Naive thymus-derived CD8-positive, alpha-beta T cell (primary cell): ENCODE data around the gene NCK2. TPM values are rescaled to one million over a fixed set of nuclear protein-coding genes. Genes with fewer than 3 reads are reported as not detected.

Experiments used
- ATAC-seq, 2 donors: fragments of 150-1000 bp; cut with Tn5 transposase in 1 of 2; sonication (Bioruptor Pico), chemical (Tn5 transposase) in 1 of 2; 1 replicate in 1 of 2; 2 replicates in 1 of 2; pipeline ENCODE4 v1.10.0; 2021; ENCODE audit warnings: mild to moderate bottlenecking in 2 of 2, moderate library complexity in 2 of 2
- POLR2A ChIA-PET: fragments of 350-600 bp; sonication (Branson Sonifier 250); formaldehyde crosslinking; loops from one replicate; lab custom pipeline; 2021; ENCODE audit warnings: antibody characterized with exemption; lab: Charles Lee
- DNase-seq, 10 donors: peaks; one replicate each; pipeline versions ENCODE4 v3.0.0 to v3.0.0-alpha.2; 2020 to 2022
- H3K27ac Mint-ChIP-seq, 10 donors: one replicate each; pipeline ENCODE4 v1.8.0; 2020 to 2022; ENCODE audit warnings: mild to moderate bottlenecking in 10 of 10, mixed read lengths in 10 of 10, moderate library complexity in 4 of 10, inconsistent platforms in 1 of 10
- H3K27me3 Mint-ChIP-seq, 5 donors: one replicate each; pipeline ENCODE4 v1.8.0; 2021 to 2022; ENCODE audit warnings: mixed read lengths in 5 of 5
- H3K36me3 Mint-ChIP-seq, 3 donors: one replicate each; pipeline ENCODE4 v1.8.0; 2020 to 2022; ENCODE audit warnings: mixed read lengths in 3 of 3, mild to moderate bottlenecking in 2 of 3, inconsistent platforms in 1 of 3
- H3K4me1 Mint-ChIP-seq, 4 donors: one replicate each; pipeline ENCODE4 v1.8.0; 2021 to 2022; ENCODE audit warnings: mixed read lengths in 4 of 4
- H3K4me3 Mint-ChIP-seq, 10 donors: one replicate each; pipeline ENCODE4 v1.8.0; 2020 to 2022; ENCODE audit warnings: mild to moderate bottlenecking in 10 of 10, mixed read lengths in 10 of 10, moderate library complexity in 6 of 10, inconsistent platforms in 1 of 10
- H3K9me3 Mint-ChIP-seq, 9 donors: one replicate each; pipeline ENCODE4 v1.8.0; 2020 to 2022; ENCODE audit warnings: mixed read lengths in 9 of 9, mild to moderate bottlenecking in 3 of 9, inconsistent platforms in 1 of 9, moderate library complexity in 1 of 9
- polyA plus RNA-seq, 3 donors: library from polyadenylated mRNA; unstranded; fragments of 300-500 nt; fragmentation: Illumina TruSeq; gene quantifications; one replicate each; pipeline ENCODE4 v1.2.3, GENCODE V29; 2021
- total RNA-seq, 8 experiments: library from RNA in 2 of 8; stranded (reverse) in 2 of 8; gene quantifications; one replicate each; pipeline ENCODE4 v1.2.3 and lab custom pipeline; 2021 to 2026

The NCK2 gene
- total and polyA plus RNA-seq, 5 experiments from 2014 or later: 36.6 to 124 (median 110) TPM

GRCh38 chr2:105760191-105760590, 15.5 kb downstream of the NCK2 start:
- no peak for ATAC-seq
- H3K9me3 Mint-ChIP-seq: no peaks in the 10 kb centered on the region
- POLR2A ChIA-PET: interaction anchor here (0.5 kb wide), 1 partner anchor 107 kb away, joined by 5 read pairs; no protein-coding TSS in a partner anchor
- peaks cover 41 to 98% (median 96%) of the 10 kb centered on the region in 4 donors for H3K4me1 Mint-ChIP-seq
- DNase-seq: no peak
- H3K27ac Mint-ChIP-seq: peak overlapping the region; percentile 87 to 95 (median 92)
- peak overlapping the region in 8 of 10 donors; percentile 26 to 76 (median 70) for H3K4me3 Mint-ChIP-seq
- no peaks in the 10 kb centered on the region for H3K27me3 Mint-ChIP-seq
- H3K36me3 Mint-ChIP-seq: peaks cover 0 to 31% (median 3%) of the 10 kb centered on the region in 3 donors

- peak overlapping the region; percentile 16 to 76 (median 65) for H3K4me3 Mint-ChIP-seq
- no peak for DNase-seq
- H3K36me3 Mint-ChIP-seq: peaks cover 0 to 31% (median 3%) of the 10 kb centered on the region in 3 donors
- no peak for ATAC-seq
- H3K4me1 Mint-ChIP-seq: peaks cover 42 to 98% (median 96%) of the 10 kb centered on the region in 4 donors
- POLR2A ChIA-PET: interaction anchor here (0.5 kb wide), 1 partner anchor 107 kb away, joined by 5 read pairs; no protein-coding TSS in a partner anchor
- peak overlapping the region; percentile 87 to 95 (median 92) for H3K27ac Mint-ChIP-seq
- no peaks in the 10 kb centered on the region for H3K27me3 Mint-ChIP-seq
- no peaks in the 10 kb centered on the region for H3K9me3 Mint-ChIP-seq
These were observed 16.1 kb downstream of the NCK2 start for GRCh38 chr2:105760639-105761337.

- DNase-seq: no peak
- Mint-ChIP-seq H3K27me3 (no peaks in the 10 kb centered on the region), H3K4me1 (peaks cover 48 to 98% (median 96%) of the 10 kb centered on the region in 4 donors), H3K9me3 (no peaks in the 10 kb centered on the region), H3K27ac (peak overlapping the region; percentile 85 to 95 (median 92)), H3K4me3 (peak overlapping the region; percentile 16 to 82 (median 63)), H3K36me3 (peaks cover 2 to 42% (median 3%) of the 10 kb centered on the region in 3 donors)
- no peak for ATAC-seq
- POLR2A ChIA-PET: interaction anchor here (0.7 to 5.5 kb wide), 4 partner anchors 8 to 95 kb away, joined by 3 to 21 read pairs (median 10); no protein-coding TSS in a partner anchor
These were observed 17.3 kb downstream of the NCK2 start for GRCh38 chr2:105761931-105762515.

- POLR2A ChIA-PET: interaction anchor here (2.1 to 5.5 kb wide), 4 partner anchors 9 to 17 kb away, joined by 7 to 21 read pairs (median 14); no protein-coding TSS in a partner anchor
- H3K4me1 Mint-ChIP-seq: peaks cover 50 to 98% (median 96%) of the 10 kb centered on the region in 4 donors
- H3K27ac Mint-ChIP-seq: peak overlapping the region; percentile 83 to 97 (median 90)
- no peaks in the 10 kb centered on the region for H3K9me3 Mint-ChIP-seq
- H3K4me3 Mint-ChIP-seq: peak overlapping the region in 8 of 10 donors; percentile 8 to 73 (median 54)
- ATAC-seq: no peak
- DNase-seq: no peak
- H3K36me3 Mint-ChIP-seq: peaks cover 7 to 47% (median 13%) of the 10 kb centered on the region in 3 donors
- H3K27me3 Mint-ChIP-seq: no peaks in the 10 kb centered on the region
These were observed 18.4 kb downstream of the NCK2 start for GRCh38 chr2:105763076-105763475.

GRCh38 chr2:105764059-105764458, 19.3 kb downstream of the NCK2 start:
- ATAC-seq (no peak), DNase-seq (no peak)
- Mint-ChIP-seq H3K4me3 (peak overlapping the region; percentile 46 to 81 (median 68)), H3K36me3 (peaks cover 7 to 45% (median 15%) of the 10 kb centered on the region in 3 donors), H3K4me1 (peaks cover 55 to 100% (median 96%) of the 10 kb centered on the region in 4 donors), H3K27me3 (no peaks in the 10 kb centered on the region), H3K9me3 (no peaks in the 10 kb centered on the region), H3K27ac (peak overlapping the region; percentile 67 to 97 (median 88))
- POLR2A ChIA-PET: interaction anchor here (2.1 to 5.5 kb wide), 4 partner anchors 10 to 18 kb away, joined by 7 to 21 read pairs (median 14); no protein-coding TSS in a partner anchor

- Mint-ChIP-seq H3K9me3 (no peaks in the 10 kb centered on the region), H3K4me1 (peaks cover 52 to 99% (median 96%) of the 10 kb centered on the region in 4 donors), H3K4me3 (peak overlapping the region in 8 of 10 donors; percentile 27 to 81 (median 68)), H3K36me3 (peaks cover 7 to 37% (median 15%) of the 10 kb centered on the region in 3 donors), H3K27me3 (no peaks in the 10 kb centered on the region), H3K27ac (peak overlapping the region; percentile 67 to 97 (median 92))
- ATAC-seq: peak; percentile 32 to 90
- peak in 1 of 10 donors; percentile 48 for DNase-seq
- POLR2A ChIA-PET: interaction anchor here (0.9 to 5.5 kb wide), 5 partner anchors 10 to 22 kb away, joined by 3 to 21 read pairs (median 7); partner anchors contain the start of gene NCK2
These were observed 20.9 kb downstream of the NCK2 start for GRCh38 chr2:105765415-105766299.

GRCh38 chr2:105766300-105766866, 21.7 kb downstream of the NCK2 start:
- Mint-ChIP-seq H3K36me3 (peaks cover 7 to 36% (median 15%) of the 10 kb centered on the region in 3 donors), H3K9me3 (no peaks in the 10 kb centered on the region), H3K27ac (peak overlapping the region; percentile 67 to 99 (median 92)), H3K27me3 (no peaks in the 10 kb centered on the region), H3K4me3 (peak overlapping the region in 9 of 10 donors; percentile 5 to 80 (median 52)), H3K4me1 (peaks cover 46 to 99% (median 96%) of the 10 kb centered on the region in 4 donors)
- no peak for DNase-seq
- no peak for ATAC-seq
- POLR2A ChIA-PET: interaction anchor here (0.9 to 5.5 kb wide), 4 partner anchors 9 to 22 kb away, joined by 3 to 21 read pairs (median 6); partner anchors contain the start of gene NCK2

GRCh38 chr2:105768176-105768575, 23.5 kb downstream of the NCK2 start:
- peak overlapping the region; percentile 22 to 99 (median 90) for H3K27ac Mint-ChIP-seq
- H3K36me3 Mint-ChIP-seq: peaks cover 7 to 49% (median 15%) of the 10 kb centered on the region in 3 donors
- H3K4me1 Mint-ChIP-seq: peaks cover 55 to 99% (median 97%) of the 10 kb centered on the region in 4 donors
- H3K4me3 Mint-ChIP-seq: peak overlapping the region in 6 of 10 donors; percentile 5 to 41 (median 32)
- no peak for ATAC-seq
- no peaks in the 10 kb centered on the region for H3K27me3 Mint-ChIP-seq
- no peak for DNase-seq
- H3K9me3 Mint-ChIP-seq: no peaks in the 10 kb centered on the region
- POLR2A ChIA-PET: interaction anchor here (0.9 to 2.1 kb wide), 5 partner anchors 11 to 29 kb away, joined by 3 to 14 read pairs (median 3); no protein-coding TSS in a partner anchor

- peaks cover 7 to 57% (median 15%) of the 10 kb centered on the region in 3 donors for H3K36me3 Mint-ChIP-seq
- no peaks in the 10 kb centered on the region for H3K27me3 Mint-ChIP-seq
- POLR2A ChIA-PET: interaction anchor here (0.8 to 2.1 kb wide), 5 partner anchors 12 to 30 kb away, joined by 3 to 14 read pairs (median 3); no protein-coding TSS in a partner anchor
- peak overlapping the region in 8 of 10 donors; percentile 19 to 69 (median 48) for H3K4me3 Mint-ChIP-seq
- ATAC-seq (no peak), DNase-seq (no peak)
- H3K27ac Mint-ChIP-seq: peak overlapping the region; percentile 22 to 99 (median 90)
- H3K9me3 Mint-ChIP-seq: no peaks in the 10 kb centered on the region
- H3K4me1 Mint-ChIP-seq: peaks cover 61 to 100% (median 98%) of the 10 kb centered on the region in 4 donors
These were observed 24.3 kb downstream of the NCK2 start for GRCh38 chr2:105768961-105769452.

GRCh38 chr2:105769504-105769903, 24.8 kb downstream of the NCK2 start:
- DNase-seq (no peak), ATAC-seq (peak in 1 of 2 donors; percentile 19)
- no peaks in the 10 kb centered on the region for H3K27me3 Mint-ChIP-seq
- H3K9me3 Mint-ChIP-seq: no peaks in the 10 kb centered on the region
- peak overlapping the region in 9 of 10 donors; percentile 38 to 69 (median 51) for H3K4me3 Mint-ChIP-seq
- H3K36me3 Mint-ChIP-seq: peaks cover 7 to 61% (median 15%) of the 10 kb centered on the region in 3 donors
- H3K27ac Mint-ChIP-seq: peak overlapping the region; percentile 67 to 99 (median 92)
- POLR2A ChIA-PET: interaction anchor here (0.8 to 2.1 kb wide), 3 partner anchors 12 to 17 kb away, joined by 3 to 14 read pairs (median 4); no protein-coding TSS in a partner anchor
- H3K4me1 Mint-ChIP-seq: peaks cover 63 to 100% (median 98%) of the 10 kb centered on the region in 4 donors

GRCh38 chr2:105770149-105770548, 25.4 kb downstream of the NCK2 start:
- Mint-ChIP-seq H3K36me3 (peaks cover 7 to 61% (median 15%) of the 10 kb centered on the region in 3 donors), H3K27ac (peak overlapping the region; percentile 67 to 99 (median 90)), H3K4me1 (peaks cover 62 to 100% (median 98%) of the 10 kb centered on the region in 4 donors), H3K27me3 (no peaks in the 10 kb centered on the region), H3K4me3 (peak overlapping the region in 9 of 10 donors; percentile 39 to 69 (median 62)), H3K9me3 (no peaks in the 10 kb centered on the region)
- ATAC-seq (peak; percentile 15 to 69), DNase-seq (no peak)
- POLR2A ChIA-PET: no interaction called here
